GM23338 (cell line): Measurements from ENCODE around the gene KCNJ16. TPM values are rescaled to one million over a fixed set of nuclear protein-coding genes. Genes with fewer than 3 reads are reported as not detected.

Experiments
- ATAC-seq: fragments of 200-7000 bp; cut with Tn5 transposase; 3 replicates; pipeline ENCODE4 v1.9.1; 2020
- DNase-seq: peaks from one replicate; pipeline ENCODE4 v3.0.0-alpha.2; 2015; ENCODE audit warnings: low spot score
- H2AFZ ChIP-seq: fragments of 200-600 bp; sonication (generic); 2 replicates; pipeline ENCODE4 v1.8.0; 2016; ENCODE audit warnings: antibody characterized with exemption, mild to moderate bottlenecking, moderate library complexity
- H3F3A ChIP-seq: fragments of 200-600 bp; sonication (generic); replicated peaks from 2 replicates; pipeline ENCODE4 v1.8.0; 2017; ENCODE audit warnings: antibody characterized with exemption, mixed run types, low read depth
- H3K27ac ChIP-seq: fragments of 200-600 bp; sonication (generic); 2 replicates; pipeline ENCODE4 v1.6.1; 2016; ENCODE audit warnings: low read depth
- H3K27me3 ChIP-seq: fragments of 200-600 bp; sonication (generic); 2 replicates; pipeline ENCODE4 v1.8.0; 2016; ENCODE audit warnings: mild to moderate bottlenecking, mixed run types, moderate library complexity; ENCODE audit not compliant: insufficient read depth
- H3K36me3 ChIP-seq: fragments of 200-600 bp; sonication (generic); 2 replicates; pipeline ENCODE4 v1.8.0; 2016; ENCODE audit warnings: mild to moderate bottlenecking; ENCODE audit not compliant: insufficient read depth
- H3K4me1 ChIP-seq: fragments of 200-600 bp; sonication (generic); 2 replicates; pipeline ENCODE4 v1.8.0; 2016; ENCODE audit warnings: mild to moderate bottlenecking, moderate library complexity; ENCODE audit not compliant: insufficient read depth
- H3K4me2 ChIP-seq: fragments of 200-600 bp; sonication (generic); 2 replicates; pipeline ENCODE4 v1.7.1; 2017; ENCODE audit warnings: mixed run types
- H3K4me3 ChIP-seq: fragments of 200-600 bp; sonication (generic); 2 replicates; pipeline ENCODE4 v1.6.1; 2016; ENCODE audit warnings: mixed run types
- H3K79me2 ChIP-seq: fragments of 200-600 bp; sonication (generic); replicated peaks from 2 replicates; pipeline ENCODE4 v1.8.0; 2017; ENCODE audit warnings: mild to moderate bottlenecking; ENCODE audit not compliant: insufficient read depth
- H3K9me2 ChIP-seq: fragments of 200-600 bp; sonication (generic); 2 replicates; pipeline ENCODE4 v1.8.0; 2017; ENCODE audit not compliant: insufficient read depth
- H4K20me1 ChIP-seq: fragments of 200-600 bp; sonication (generic); replicated peaks from 2 replicates; pipeline ENCODE4 v1.8.0; 2017; ENCODE audit warnings: mild to moderate bottlenecking; ENCODE audit not compliant: insufficient read depth
- H3K27ac Mint-ChIP-seq: 2 replicates; pipeline ENCODE4 v1.8.0; 2020; ENCODE audit warnings: inconsistent platforms, mild to moderate bottlenecking, moderate library complexity, mixed read lengths
- H3K27me3 Mint-ChIP-seq: 3 replicates; pipeline ENCODE4 v1.8.0; 2022; ENCODE audit warnings: low read depth, mild to moderate bottlenecking, moderate library complexity, mixed read lengths, inconsistent platforms; ENCODE audit not compliant: insufficient read depth, poor library complexity
- H3K36me3 Mint-ChIP-seq: 3 replicates; pipeline ENCODE4 v1.8.0; 2021; ENCODE audit warnings: low read depth, mild to moderate bottlenecking, inconsistent platforms, moderate library complexity, mixed read lengths
- H3K4me1 Mint-ChIP-seq: 3 replicates; pipeline ENCODE4 v1.8.0; 2020; ENCODE audit warnings: mild to moderate bottlenecking, inconsistent platforms, mixed read lengths
- H3K4me3 Mint-ChIP-seq: 3 replicates; pipeline ENCODE4 v1.8.0; 2021; ENCODE audit warnings: moderate library complexity, mild to moderate bottlenecking, inconsistent platforms, mixed read lengths
- H3K9me3 Mint-ChIP-seq: 3 replicates; pipeline ENCODE4 v1.8.0; 2020; ENCODE audit warnings: moderate library complexity, mild to moderate bottlenecking, inconsistent platforms, mixed read lengths
- CREB1 ChIP-seq: fragments of 250-450 bp; sonication (Bioruptor Pico); IDR thresholded peaks from 2 replicates; pipeline ENCODE4 v1.5.0; 2020; ENCODE audit warnings: low read depth, mild to moderate bottlenecking, moderate library complexity
- CTCF ChIP-seq, 2 experiments: fragments of 200-600 bp in 1 of 2; sonication (generic) in 1 of 2; conservative IDR thresholded peaks; 2 replicates each; pipeline versions ENCODE4 v1.5.1 to v1.6.1; 2016 to 2017; ENCODE audit warnings: antibody characterized with exemption in 2 of 2, low read depth in 2 of 2, mild to moderate bottlenecking in 2 of 2, moderate library complexity in 1 of 2
- ETS1 ChIP-seq: IDR thresholded peaks from 2 replicates; pipeline ENCODE4 v1.6.1; 2016; ENCODE audit warnings: antibody characterized with exemption
- EZH2 ChIP-seq: fragments of 200-600 bp; sonication (generic); IDR thresholded peaks from one replicate; pipeline ENCODE4 v1.8.0; 2017; ENCODE audit warnings: antibody characterized with exemption, mild to moderate bottlenecking, low read depth; ENCODE audit not compliant: unreplicated experiment
- EZH2phosphoT487 ChIP-seq: fragments of 200-600 bp; sonication (generic); IDR thresholded peaks from one replicate; pipeline ENCODE4 v1.8.1; 2018; ENCODE audit warnings: antibody characterized with exemption; ENCODE audit not compliant: unreplicated experiment
- JUNB ChIP-seq: IDR thresholded peaks from one replicate; pipeline ENCODE4 v1.6.1; 2016; ENCODE audit warnings: antibody characterized with exemption; ENCODE audit not compliant: unreplicated experiment
- NANOG ChIP-seq: IDR thresholded peaks from 2 replicates; pipeline ENCODE4 v1.6.1; 2016; ENCODE audit warnings: antibody characterized with exemption, borderline replicate concordance
- POLR2AphosphoS5 ChIP-seq: IDR thresholded peaks from 2 replicates; pipeline ENCODE4 v1.6.1; 2016; ENCODE audit warnings: antibody characterized with exemption, low read depth
- REST ChIP-seq: IDR thresholded peaks from one replicate; pipeline ENCODE4 v1.6.1; 2018; ENCODE audit warnings: antibody characterized with exemption; ENCODE audit not compliant: unreplicated experiment
- STAT1 ChIP-seq: IDR thresholded peaks from one replicate; pipeline ENCODE4 v1.6.1; 2016; ENCODE audit warnings: antibody characterized with exemption; ENCODE audit not compliant: unreplicated experiment
- ZNF114 ChIP-seq: fragments of 250-450 bp; sonication (Bioruptor Pico); IDR thresholded peaks from 2 replicates; pipeline ENCODE4 v1.5.0; 2020; ENCODE audit warnings: mild to moderate bottlenecking, moderate library complexity
- ZNF331 ChIP-seq: fragments of 250-450 bp; sonication (Bioruptor Pico); IDR thresholded peaks from 2 replicates; pipeline ENCODE4 v1.5.0; 2020; ENCODE audit warnings: low read depth, mild to moderate bottlenecking, moderate library complexity
- ZNF462 ChIP-seq: fragments of 250-450 bp; sonication (Bioruptor Pico); IDR thresholded peaks from 2 replicates; pipeline ENCODE4 v1.5.0; 2020; ENCODE audit warnings: mild to moderate bottlenecking, moderate library complexity
- polyA plus RNA-seq: library from polyadenylated mRNA; unstranded; fragments of >200 nt; fragmentation: Nextera tagmentation; extraction: Ambion mirVana; gene quantifications from 2 replicates; pipeline ENCODE4 v1.2.1, GENCODE V29; 2016
- total RNA-seq: library from RNA; depleted of rRNA; stranded (reverse); fragments of >200 nt; shearing (Covaris generic); gene quantifications from 2 replicates; pipeline ENCODE4 v1.2.3, GENCODE V29; 2014

Gene KCNJ16
- total and polyA plus RNA-seq, 2 experiments from 2014 or later, result not detected

GRCh38 chr17:70102531-70102930, 27.5 kb downstream of the KCNJ16 start:
- Mint-ChIP-seq H3K27ac (no peak overlapping the region), H3K4me1 (no peaks in the 10 kb centered on the region), H3K4me3 (no peak overlapping the region), H3K27me3 (no peaks in the 10 kb centered on the region), H3K9me3 (no peaks in the 10 kb centered on the region), H3K36me3 (no peaks in the 10 kb centered on the region)
- TF ChIP-seq NANOG (no peak), ZNF331 (CRISPR knock-in tag) (no peak), EZH2phosphoT487 (no peak), CTCF (conservative IDR thresholded peaks at IDR 0.05; ENCODE audit: low read depth in 2 of 2) (no peak), POLR2AphosphoS5 (no peak), EZH2 (no peak), JUNB (no peak), STAT1 (no peak), ETS1 (no peak), ZNF462 (CRISPR knock-in tag) (no peak), CREB1 (CRISPR knock-in tag) (no peak), REST (no peak), ZNF114 (CRISPR knock-in tag) (no peak)
- no peak for ATAC-seq
- H3K4me1 ChIP-seq, result no peaks in the 10 kb centered on the region
- no peaks in the 10 kb centered on the region for H3K9me2 ChIP-seq
- no peaks in the 10 kb centered on the region for H4K20me1 ChIP-seq
- no peaks in the 10 kb centered on the region for H3K79me2 ChIP-seq
- H3K36me3 ChIP-seq, result no peaks in the 10 kb centered on the region
- H3F3A ChIP-seq, result no peaks in the 10 kb centered on the region
- H3K27me3 ChIP-seq, result no peaks in the 10 kb centered on the region
- H3K4me2 ChIP-seq, result no peak overlapping the region
- H2AFZ ChIP-seq, result no peak overlapping the region
- DNase-seq, result no peak
- H3K4me3 ChIP-seq, result no peak overlapping the region
- H3K27ac ChIP-seq, result no peak overlapping the region
